KOPT-K1 (cell line): ENCODE data around the gene NDUFS1.
"Not testable (repeated sequence)": the region's sequence is repeated elsewhere in the genome, so short reads cannot be mapped to it uniquely, and the experiment has no call there.

Experiments used
- H3K27ac ChIP-seq: fragments of 200-600 bp; sonication (generic); 2 replicates; pipeline ENCODE4 v1.5.1; 2016; ENCODE audit warnings: antibody characterized with exemption, mild to moderate bottlenecking, low read depth, low read length; ENCODE audit not compliant: poor library complexity, severe bottlenecking
- H3K36me3 ChIP-seq: fragments of 200-600 bp; sonication (generic); 2 replicates; pipeline ENCODE4 v1.5.1; 2017; ENCODE audit warnings: antibody characterized with exemption, mild to moderate bottlenecking, low read length, moderate library complexity; ENCODE audit not compliant: insufficient read depth
- H3K9me3 ChIP-seq: fragments of 200-600 bp; sonication (generic); 2 replicates; pipeline ENCODE4 v1.5.1; 2017; ENCODE audit warnings: antibody characterized with exemption, low read length, mild to moderate bottlenecking; ENCODE audit not compliant: insufficient read depth, poor library complexity, severe bottlenecking

NDUFS1 gene

DNA sequence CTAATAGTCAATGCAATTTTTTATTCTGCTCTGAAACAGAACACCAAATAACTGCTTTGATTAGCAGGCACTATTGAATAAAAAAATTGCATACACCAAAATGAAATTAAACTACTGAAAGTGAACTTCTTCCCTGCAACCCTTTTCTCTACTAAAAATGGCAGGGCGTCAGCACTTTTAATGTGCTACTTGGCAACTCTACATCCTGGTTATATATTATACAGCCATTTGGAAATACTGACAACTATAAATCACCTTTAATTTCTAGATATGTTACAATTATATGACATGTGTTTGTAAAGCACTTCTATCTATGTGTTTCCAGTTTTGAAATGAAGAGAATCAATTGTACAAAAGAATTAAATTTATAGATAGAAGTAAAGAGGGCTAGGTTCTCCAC, 9.9 kb downstream of the NDUFS1 start:
- no peaks in the 10 kb centered on the region for H3K9me3 ChIP-seq
- no peak overlapping the region for H3K27ac ChIP-seq
- peaks cover 91% of the 10 kb centered on the region for H3K36me3 ChIP-seq

DNA sequence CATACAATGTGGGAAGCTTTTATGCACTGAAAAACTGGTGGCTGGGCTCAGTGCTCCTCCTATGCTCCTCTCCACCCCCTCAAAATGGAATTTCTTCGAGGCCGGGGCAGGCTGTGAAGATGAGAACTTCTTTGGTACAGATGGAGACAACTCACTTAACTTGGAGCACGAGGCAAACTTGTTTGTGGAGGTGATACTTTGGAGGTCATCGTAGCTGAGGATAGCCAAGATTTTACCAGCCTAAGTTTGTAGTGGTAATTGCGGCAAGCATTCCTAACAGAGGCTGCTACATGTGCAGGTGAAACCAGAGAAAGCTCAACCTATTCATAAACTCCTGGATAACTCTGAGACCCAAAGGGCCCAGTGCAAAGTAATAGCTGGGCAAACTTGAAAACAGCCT, 13.6 kb downstream of the NDUFS1 start:
- peaks cover 97% of the 10 kb centered on the region for H3K36me3 ChIP-seq
- H3K27ac ChIP-seq, result no peak overlapping the region
- no peaks in the 10 kb centered on the region for H3K9me3 ChIP-seq

DNA sequence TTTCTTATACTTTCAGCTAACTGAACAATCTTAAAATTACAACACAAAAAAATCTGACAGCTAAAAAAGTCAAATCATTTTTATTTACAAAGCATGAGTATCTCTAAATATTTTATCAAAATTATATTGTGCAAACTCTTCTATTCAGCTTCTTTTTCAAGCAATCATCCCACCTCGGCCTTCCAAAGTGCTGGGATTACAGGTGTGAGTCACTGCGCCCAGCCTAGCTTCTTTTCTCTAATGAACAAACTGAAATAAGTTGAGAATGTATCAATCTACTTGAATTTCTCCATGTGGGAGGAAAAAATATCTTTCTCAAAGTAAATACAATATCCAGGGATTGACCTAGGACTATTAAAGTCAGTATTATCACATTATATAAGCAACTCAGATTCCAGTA, 14.9 kb downstream of the NDUFS1 start:
- Histone ChIP-seq H3K36me3 (peaks cover 97% of the 10 kb centered on the region), H3K9me3 (no peaks in the 10 kb centered on the region), H3K27ac (no peak overlapping the region)

DNA sequence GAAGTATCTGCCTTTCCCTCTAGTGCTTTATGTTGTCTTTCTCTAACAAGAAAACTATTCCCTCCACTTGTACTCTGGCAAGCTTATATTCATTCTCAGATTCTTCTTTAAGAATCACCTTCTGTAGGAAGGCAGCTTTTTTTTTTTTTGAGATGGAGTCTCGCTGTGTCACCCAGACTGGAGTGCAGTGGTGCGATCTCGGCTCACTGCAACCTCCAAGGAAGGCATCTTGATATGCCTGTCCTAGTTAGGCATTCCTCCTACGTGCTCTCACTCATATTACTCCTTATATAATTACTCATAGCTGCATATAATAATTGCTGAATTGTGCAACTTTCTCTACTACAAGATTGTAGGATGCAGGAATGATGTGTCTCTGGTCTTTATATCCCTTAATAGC, 15.8 kb downstream of the NDUFS1 start:
- H3K27ac ChIP-seq, result no peak overlapping the region
- no peaks in the 10 kb centered on the region for H3K9me3 ChIP-seq
- peaks cover 96% of the 10 kb centered on the region for H3K36me3 ChIP-seq

DNA sequence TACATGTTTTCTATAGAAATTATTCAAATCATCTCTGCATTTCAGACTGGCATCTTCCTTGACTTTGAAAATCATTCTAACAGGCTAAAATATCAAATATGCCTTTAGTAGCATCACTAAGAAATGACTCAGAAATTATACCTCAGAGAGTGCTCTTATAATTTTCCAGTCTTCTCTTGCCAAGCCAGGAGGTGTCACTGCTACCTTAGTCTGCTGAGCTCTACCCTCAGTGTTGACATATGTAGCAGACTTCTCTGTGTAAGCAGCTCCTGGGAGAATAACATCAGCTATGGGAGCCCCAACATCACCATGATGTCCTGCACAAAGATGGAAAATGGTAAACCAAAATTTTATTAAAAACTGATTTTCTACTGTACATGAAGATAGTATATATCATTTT, 31.6 kb downstream of the NDUFS1 start:
- Histone ChIP-seq H3K27ac (no peak overlapping the region), H3K36me3 (peaks cover 99% of the 10 kb centered on the region), H3K9me3 (no peaks in the 10 kb centered on the region)

DNA sequence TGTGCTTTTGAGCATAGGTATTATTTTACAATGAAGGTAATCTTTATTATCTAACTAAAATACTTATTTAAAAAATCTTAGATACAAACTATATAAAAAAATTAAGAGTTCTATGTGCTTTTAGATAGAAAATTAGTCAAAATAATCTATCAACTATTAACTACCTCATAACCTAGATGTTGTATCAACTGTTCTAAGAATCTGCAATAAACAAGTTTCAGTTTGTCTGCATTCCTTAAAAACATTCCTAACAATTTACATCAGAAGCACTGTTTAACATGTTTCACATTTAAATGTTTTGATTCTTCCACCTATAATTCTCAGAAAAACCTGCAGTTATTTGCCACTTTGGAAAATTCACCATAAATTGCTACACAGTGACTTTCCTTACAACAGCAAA, 33.3 kb downstream of the NDUFS1 start:
- Histone ChIP-seq H3K9me3 (no peaks in the 10 kb centered on the region), H3K27ac (no peak overlapping the region), H3K36me3 (peaks cover 99% of the 10 kb centered on the region)

DNA sequence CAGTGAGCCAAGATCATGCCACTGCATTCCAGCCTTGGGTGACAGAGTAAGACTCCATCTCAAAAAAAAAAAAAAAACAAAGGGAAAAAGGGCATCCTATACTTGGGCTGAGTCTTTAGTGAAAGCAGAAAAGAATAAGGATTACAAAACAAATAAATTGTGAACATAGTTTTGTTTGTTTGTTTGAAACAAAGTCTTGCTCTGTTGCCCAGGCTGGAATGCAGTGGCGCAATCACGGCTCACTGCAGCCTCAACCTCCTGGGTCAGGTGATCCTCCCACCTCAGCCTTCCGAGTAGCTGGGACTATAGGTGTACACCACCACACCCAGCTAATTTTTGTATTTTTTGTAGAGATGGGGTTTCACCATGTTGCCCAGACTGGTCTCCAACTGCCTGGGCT, 36.7 kb downstream of the NDUFS1 start:
- not testable (repeated sequence) for H3K27ac ChIP-seq
- H3K36me3 ChIP-seq, result peaks cover 83% of the 10 kb centered on the region

DNA sequence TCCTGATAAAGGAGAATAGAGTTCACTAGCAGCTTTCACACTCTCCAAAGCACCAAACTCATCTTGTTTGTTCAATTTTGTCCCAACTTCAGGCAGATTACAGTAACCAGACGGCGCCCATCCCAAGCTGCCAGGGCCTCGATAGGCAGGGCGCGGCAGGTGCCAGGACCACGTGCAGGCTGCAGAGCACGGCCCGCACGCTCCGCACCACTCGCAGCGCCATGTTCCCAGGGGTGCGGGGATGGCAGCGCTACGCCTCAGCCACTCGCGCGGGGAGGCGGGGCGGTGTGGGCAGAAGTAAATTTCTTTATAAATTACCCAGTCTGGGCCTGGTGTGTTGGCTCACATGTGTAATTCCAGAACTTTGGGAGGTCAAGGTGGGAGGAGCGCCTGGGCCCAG, 43.0 kb downstream of the NDUFS1 start:
- no peak overlapping the region for H3K27ac ChIP-seq
- H3K36me3 ChIP-seq, result peaks cover 36% of the 10 kb centered on the region
- H3K9me3 ChIP-seq, result peaks cover 5% of the 10 kb centered on the region

More for the DNA sequence above, 36.7 kb downstream of the NDUFS1 start:
- not testable (repeated sequence) for H3K9me3 ChIP-seq

DNA sequence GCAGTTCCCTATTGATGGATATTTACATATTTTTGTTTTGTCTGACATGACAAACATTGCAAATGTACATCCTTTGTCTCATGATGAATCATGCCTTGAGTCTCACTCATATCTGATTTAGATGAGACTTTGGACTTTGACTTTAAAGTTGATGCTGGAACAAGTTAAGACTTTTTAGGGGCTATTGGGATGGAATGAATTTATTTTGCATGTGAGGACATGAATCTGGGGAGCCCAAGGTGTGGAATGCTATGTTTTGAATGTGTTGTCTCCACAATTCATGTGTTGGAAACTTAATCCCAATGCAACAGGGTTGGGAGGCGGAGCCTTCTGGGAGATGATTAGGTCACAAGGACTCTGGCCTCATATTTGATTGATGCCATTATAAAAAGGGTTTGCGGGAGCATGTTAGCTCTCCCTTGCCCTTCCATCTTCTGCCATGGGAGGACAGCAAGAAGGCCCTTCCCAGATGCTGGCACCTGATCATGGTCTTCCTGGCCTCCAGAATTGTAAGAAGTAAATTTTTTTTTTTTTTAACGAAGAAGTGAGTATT, 44.1 kb downstream of the NDUFS1 start:
- Histone ChIP-seq H3K9me3 (peaks cover 5% of the 10 kb centered on the region), H3K36me3 (peaks cover 24% of the 10 kb centered on the region), H3K27ac (no peak overlapping the region)

DNA sequence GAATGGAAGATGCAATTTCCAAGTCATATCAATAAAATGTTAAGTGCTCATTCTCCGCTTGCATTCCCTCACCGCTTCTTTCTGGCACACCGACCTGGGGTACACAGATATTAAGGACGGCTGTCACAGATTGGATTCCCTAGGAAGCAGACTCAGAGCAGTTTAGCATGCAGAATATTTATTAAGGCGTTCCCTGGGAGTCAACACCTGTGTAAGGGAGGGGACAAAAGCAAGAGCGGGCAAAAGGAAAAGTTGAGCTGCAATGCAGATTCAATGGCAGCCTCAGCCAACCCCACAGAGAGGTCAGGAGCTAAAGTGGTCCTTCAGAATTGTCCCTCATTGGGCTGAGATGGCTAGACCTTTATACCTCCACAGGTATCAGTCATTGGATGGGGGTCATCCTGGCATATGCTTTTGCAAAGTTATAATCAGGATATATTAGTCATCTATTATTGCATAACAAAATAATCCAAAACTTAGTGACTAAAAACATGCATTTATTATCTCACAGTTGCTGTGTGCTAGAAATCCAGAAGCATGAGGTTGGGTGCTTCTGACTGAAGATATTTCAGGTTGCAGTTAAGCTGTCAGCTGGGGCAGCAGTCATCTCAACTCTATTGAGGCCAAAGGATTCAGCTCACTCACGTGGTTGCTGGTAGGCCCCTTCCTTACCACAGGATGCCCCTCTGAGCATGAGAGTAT, 46.2 kb downstream of the NDUFS1 start:
- H3K9me3 ChIP-seq, result peaks cover 5% of the 10 kb centered on the region
- no peak overlapping the region for H3K27ac ChIP-seq
- H3K36me3 ChIP-seq, result peaks cover 19% of the 10 kb centered on the region; the same call in 1 of the 2 replicates

DNA sequence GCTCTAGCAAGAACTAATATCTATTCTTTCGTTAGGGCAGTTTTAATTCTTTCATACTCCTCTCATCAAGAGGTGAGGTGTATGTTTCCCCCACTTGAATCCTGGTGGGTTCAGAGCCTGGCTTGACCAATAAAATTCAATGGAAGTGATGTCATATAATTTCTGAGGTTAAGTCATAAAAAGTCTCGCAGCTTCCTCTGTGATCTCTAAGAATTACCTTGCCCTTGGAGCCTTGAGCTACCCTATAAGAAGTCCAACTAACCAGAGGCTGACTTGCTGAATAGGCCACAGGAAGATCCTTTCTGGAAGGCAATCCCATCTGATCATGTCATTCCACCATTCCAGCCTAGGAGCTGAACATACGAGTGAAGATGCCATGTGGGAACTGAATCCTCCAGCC, 47.1 kb downstream of the NDUFS1 start:
- no peak overlapping the region for H3K27ac ChIP-seq
- peaks cover 12% of the 10 kb centered on the region; the same call in 1 of the 2 replicates for H3K36me3 ChIP-seq
- peaks cover 5% of the 10 kb centered on the region for H3K9me3 ChIP-seq

DNA sequence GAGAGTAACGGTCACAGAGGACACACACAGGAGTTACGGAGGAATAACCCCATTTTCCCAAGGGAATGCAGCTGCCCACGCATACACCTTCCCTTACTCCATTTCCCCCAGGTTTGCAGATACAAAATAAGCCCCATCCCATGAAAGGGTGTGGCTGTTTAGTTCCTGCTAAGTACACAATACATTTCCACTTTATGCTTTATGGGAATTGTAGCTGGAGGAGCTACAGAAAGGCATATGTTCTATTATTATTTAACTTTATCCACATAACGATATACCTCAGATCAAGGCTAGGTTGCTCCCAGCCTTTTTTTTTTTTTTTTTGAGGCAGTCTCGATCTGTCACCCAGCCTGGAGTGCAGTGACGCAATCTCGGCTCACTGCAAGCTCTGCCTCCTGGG, 50.5 kb downstream of the NDUFS1 start:
- Histone ChIP-seq H3K27ac (no peak overlapping the region), H3K9me3 (peaks cover 5% of the 10 kb centered on the region), H3K36me3 (peaks cover 9% of the 10 kb centered on the region; the same call in 1 of the 2 replicates)

DNA sequence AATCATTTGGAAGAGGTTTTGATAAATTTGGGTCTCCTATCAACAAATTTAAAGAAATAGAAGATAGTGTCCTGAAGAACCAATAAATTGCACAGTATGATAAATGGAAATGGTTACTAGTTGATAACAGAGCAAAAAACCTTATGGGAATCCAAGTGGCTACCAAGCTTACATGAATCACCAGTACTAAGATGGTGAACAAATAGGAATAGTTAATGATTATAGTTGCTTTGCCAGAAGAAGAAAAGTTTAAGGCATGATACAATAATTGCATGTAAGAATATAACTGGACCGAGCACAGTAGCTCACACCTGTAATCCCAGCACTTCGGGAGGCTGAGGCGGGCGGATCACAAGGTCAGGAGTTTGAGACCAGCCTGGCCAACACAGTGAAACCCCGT, 53.7 kb downstream of the NDUFS1 start:
- H3K9me3 ChIP-seq, result no peaks in the 10 kb centered on the region
- H3K36me3 ChIP-seq, result no peaks in the 10 kb centered on the region
- no peak overlapping the region for H3K27ac ChIP-seq

DNA sequence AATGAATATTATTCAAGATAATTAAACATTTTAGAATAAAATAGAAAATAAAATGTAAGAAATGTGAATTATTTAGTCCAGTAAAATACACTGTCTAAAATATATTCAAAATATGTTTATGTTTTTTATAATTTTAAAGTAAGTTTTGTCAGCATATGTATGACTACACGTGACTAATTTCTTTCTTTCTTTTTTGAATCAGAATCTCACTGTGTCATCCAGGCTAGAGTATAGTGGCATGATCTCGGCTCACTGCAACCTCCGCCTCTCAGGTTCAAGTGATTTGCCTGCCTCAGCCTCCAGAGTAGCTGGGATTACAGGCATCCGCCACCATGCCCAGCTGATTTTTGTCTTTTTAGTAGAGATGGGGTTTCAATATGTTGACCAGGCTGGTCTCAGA, 54.2 kb downstream of the NDUFS1 start:
- no peaks in the 10 kb centered on the region for H3K36me3 ChIP-seq
- H3K27ac ChIP-seq, result no peak overlapping the region
- H3K9me3 ChIP-seq, result no peaks in the 10 kb centered on the region

DNA sequence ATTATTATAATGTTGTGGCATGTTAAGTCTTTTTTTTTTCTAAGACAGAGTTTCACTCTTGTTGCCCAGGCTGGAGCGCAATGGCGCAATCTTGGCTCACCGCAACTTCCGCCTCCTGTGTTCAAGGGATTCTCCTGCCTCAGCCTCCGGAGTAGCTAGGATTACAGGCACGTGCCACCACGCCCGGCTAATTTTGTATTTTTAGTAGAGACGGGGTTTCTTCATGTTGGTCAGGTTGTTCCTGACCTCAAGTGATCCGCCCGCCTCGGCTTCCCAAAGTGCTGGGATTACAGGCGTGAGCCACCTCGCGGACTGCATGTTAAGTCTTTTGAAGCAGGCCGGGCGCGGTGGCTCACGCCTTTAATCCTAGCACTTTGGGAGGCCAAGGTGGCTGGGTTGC, 60.4 kb downstream of the NDUFS1 start:
- H3K9me3 ChIP-seq, H3K27ac ChIP-seq, H3K36me3 ChIP-seq: not testable (repeated sequence)

DNA sequence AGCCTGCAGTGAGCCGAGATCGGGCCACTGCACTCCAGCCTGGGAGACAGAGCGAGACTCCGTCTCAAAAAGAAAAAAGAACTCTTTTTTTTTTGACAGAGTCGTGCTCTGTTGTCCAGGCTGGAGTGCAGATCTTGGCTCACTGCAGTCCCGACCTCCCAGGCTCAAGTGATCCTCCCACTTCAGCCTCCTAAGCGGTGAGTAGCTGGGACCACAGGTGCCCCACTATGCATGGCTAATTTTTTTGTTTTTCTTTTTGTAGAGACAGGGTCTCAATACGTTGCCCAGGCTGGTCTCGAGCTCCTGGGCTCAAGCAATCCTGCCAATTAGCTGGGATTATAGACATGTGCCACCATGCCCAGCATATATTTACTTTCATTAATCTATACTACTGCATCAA, 60.8 kb downstream of the NDUFS1 start:
- H3K9me3 ChIP-seq, result no peaks in the 10 kb centered on the region
- H3K36me3 ChIP-seq, result no peaks in the 10 kb centered on the region
- H3K27ac ChIP-seq, result no peak overlapping the region
